Keratinocyte (primary cell): ENCODE results near the gene SIAE.

Experiments
- CTCF ChIP-seq, 3 experiments: IDR thresholded peaks in 1 of 3; conservative IDR thresholded peaks in 1 of 3; optimal IDR thresholded peaks in 1 of 3; 2 replicates in 2 of 3; 3 replicates in 1 of 3; pipeline versions ENCODE3 to v1.5.1; 2011; ENCODE audit warnings: low read length in 3 of 3, mild to moderate bottlenecking in 3 of 3, moderate library complexity in 2 of 3, control low read depth in 1 of 3, inconsistent platforms in 1 of 3; ENCODE audit not compliant: insufficient read depth in 2 of 3; ENCODE audit errors: extremely low read depth in 1 of 3
- EZH2 ChIP-seq: IDR thresholded peaks from one replicate; pipeline ENCODE4 v1.6.1; 2012; ENCODE audit warnings: inconsistent platforms, mild to moderate bottlenecking, low read length, moderate library complexity

GRCh38 chr11:124612567-124613246 lies 60.8 kb downstream of the SIAE start:
- TF ChIP-seq CTCF (optimal IDR thresholded peaks at IDR 0.05 in 1 of 3, IDR thresholded peaks at IDR 0.05 in 1 of 3, conservative IDR thresholded peaks at IDR 0.05 in 1 of 3; ENCODE audit: extremely low read depth in 1 of 3, insufficient read depth in 2 of 3, low read length in 3 of 3) (no peak), EZH2 (no peak)
